A549 treated with AZD2906 at 1 μM for 4 hours (cell line): ENCODE results near the gene MAGIX. TPM values are rescaled to one million over a fixed set of nuclear protein-coding genes. Genes with fewer than 3 reads are reported as not detected.

Experiments
- total RNA-seq: library from RNA; stranded (reverse); fragments of 200-300 nt; extraction: Qiagen RNA extraction; gene quantifications from 5 replicates; pipeline ENCODE4 v1.2.3, GENCODE V29; 2022

Gene MAGIX
- total RNA-seq = 2.3 to 3.9 TPM (median 3.3 TPM) in 5 replicates

DNA sequence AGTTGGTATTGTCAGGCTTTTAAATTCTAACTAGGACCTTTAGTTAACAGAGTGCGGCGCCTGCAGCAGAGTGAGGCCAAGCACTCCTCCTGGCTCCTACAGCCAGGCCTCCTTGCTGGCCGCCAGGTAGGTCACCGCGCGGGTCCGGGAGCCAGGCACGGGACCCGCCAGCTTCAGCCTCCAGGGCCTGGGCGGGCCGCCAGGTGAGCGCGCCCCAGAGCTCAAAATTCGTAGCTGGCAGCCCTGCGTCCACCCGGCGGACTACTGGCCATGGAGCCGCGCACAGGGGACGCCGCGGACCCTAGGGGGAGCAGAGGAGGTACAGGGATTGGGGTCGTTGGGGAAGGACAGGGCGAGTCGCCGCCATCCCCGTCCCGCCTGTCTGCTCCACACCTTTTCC lies at the start of gene MAGIX:
Gene MAGIX (plus strand): TSS at position 139 of the 400 bp plus-strand sequence. CDS start 132 bp downstream, at position 271.

GRCh38 chrX:49171752-49172279 lies 9.3 kb downstream of the MAGIX start, which contains the start of gene PLP2:
PLP2 (plus strand) TSS chrX:49171898; CDS start chrX:49172001, 103 bp downstream.

DNA sequence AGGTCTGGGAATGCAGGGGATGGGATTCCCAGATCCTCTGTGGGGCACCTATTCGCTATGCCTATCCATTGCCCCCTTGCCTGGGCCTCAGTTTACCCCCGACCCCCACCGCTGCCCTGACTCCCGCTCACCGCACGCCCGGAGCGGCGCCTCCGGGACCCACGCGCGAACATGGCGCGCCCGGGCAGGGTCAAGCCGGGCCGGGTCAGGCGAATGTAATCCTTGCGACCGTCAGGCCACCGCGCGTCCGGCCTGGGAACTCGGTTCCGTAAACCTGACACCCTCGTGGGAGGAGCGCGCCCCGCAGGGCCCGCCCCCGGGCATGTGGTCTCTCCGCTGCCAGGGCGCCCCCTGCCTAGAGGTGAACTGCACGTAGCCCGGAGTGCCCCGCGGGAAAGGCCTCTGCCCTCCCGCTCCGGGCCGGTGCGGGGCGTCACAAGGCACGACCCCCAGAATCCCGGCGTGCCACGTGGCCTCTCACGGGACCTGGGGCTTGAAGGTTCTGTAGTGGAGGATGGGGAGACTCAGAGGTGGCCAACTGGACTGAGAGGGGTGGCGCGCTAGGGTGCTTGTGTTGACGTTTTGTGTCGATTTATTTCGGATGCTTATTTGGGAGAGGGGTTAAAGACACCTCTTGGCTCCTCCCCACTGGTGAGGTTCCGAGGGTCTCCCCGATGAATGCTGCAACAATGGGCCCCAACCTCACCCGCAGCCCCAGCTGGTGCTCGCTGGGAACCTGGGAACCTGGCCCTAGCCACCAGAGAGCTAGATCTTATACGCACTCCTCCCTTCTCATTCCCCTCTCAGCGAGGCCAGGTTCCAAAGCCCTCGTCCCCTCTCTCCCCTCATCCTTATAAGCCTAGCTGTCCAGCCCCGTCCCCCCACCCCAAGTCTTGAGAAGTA lies 23.8 kb downstream of the MAGIX start, which contains the start of gene PRICKLE3:
Gene PRICKLE3 (minus strand): TSS at position 249 of the 903 bp plus-strand sequence. CDS start 76 bp downstream, at position 173.

DNA sequence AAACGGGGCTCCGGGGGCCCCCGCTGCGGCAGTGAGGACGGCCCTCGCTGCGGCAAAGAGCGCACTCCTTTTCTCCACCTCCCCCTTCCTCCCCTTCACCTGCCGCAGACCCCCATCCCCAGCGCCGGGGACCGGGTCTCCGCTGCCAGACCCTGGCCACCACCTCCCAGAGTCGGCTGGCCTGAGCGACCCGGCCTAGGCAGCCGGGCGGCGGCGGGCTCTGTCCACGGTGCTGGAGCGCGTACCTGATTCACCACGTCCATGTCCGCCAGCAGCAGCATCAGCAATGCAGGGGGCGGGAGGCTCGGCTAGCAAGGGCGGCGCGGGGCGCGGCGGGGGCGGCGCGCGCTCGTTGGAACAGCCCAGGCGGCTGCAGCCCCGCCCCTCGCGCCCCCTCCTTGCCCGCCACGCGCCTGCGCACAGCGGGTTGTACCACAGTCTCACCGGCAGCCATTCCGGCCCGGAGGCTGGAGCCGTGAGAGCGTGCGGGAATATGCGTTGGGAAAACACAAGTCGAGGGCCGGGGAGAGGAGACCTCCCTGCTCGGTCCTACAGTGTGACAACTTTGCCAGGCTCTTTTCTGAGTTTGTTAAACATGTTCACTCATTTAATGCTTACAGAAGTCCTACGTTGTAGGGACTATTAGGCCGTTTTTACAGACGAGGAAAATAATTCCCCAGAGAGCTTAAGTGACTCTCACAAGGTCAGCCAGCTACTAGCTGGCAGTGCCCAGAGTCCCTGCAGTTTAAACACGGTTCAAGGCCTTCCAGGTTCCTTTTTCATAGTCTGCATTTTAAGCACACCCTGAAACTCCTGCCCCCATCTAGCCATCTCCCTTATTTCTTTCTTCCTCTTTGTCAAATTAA lies 37.6 kb downstream of the MAGIX start, which contains the start of gene SYP:
Gene SYP (minus strand): TSS at position 288 of the 866 bp plus-strand sequence. CDS start 7 bp downstream, at position 281.

Other genes starting within 250 kb of the MAGIX start
- gene PIM2, start 243.7 kb upstream of the MAGIX start, total RNA-seq = 8.2 to 9.9 TPM (median 9.0 TPM) in 5 replicates
- 60.0 to 66.3 TPM (median 63.1 TPM) in 5 replicates for gene OTUD5, start 205.2 kb upstream of the MAGIX start, total RNA-seq
- gene KCND1, start 190.9 kb upstream of the MAGIX start, total RNA-seq = 0.65 to 1.2 TPM (median 1.1 TPM) in 5 replicates
- gene GRIPAP1, start 160.5 kb upstream of the MAGIX start, total RNA-seq = 16.6 to 21.6 TPM (median 19.0 TPM) in 5 replicates
- gene TFE3, start 119.4 kb upstream of the MAGIX start, total RNA-seq = 42.9 to 49.5 TPM (median 48.8 TPM) in 5 replicates
- 2.7 to 4.4 TPM (median 3.5 TPM) in 5 replicates for gene CCDC120, start 103.8 kb upstream of the MAGIX start, total RNA-seq
- 35.6 to 44.5 TPM (median 42.7 TPM) in 5 replicates for gene PRAF2, start 88.8 kb upstream of the MAGIX start, total RNA-seq
- 52.7 to 59.9 TPM (median 57.2 TPM) in 5 replicates for gene WDR45, start 82.9 kb upstream of the MAGIX start, total RNA-seq
- gene GPKOW, start 39.0 kb upstream of the MAGIX start, total RNA-seq = 21.8 to 23.6 TPM (median 22.8 TPM) in 5 replicates
- gene PLP2, start 9.1 kb downstream of the MAGIX start, total RNA-seq = 324 to 454 TPM (median 441 TPM) in 5 replicates
- gene PRICKLE3, start 23.6 kb downstream of the MAGIX start, total RNA-seq = 11.8 to 18.5 TPM (median 16.8 TPM) in 5 replicates
- 2.2 to 3.2 TPM (median 2.7 TPM) in 5 replicates for gene SYP, start 37.4 kb downstream of the MAGIX start, total RNA-seq
- gene CACNA1F, start 70.6 kb downstream of the MAGIX start, total RNA-seq = not detected in 5 replicates
- 13.5 to 14.7 TPM (median 14.1 TPM) in 5 replicates for gene CCDC22, start 72.7 kb downstream of the MAGIX start, total RNA-seq
- gene FOXP3, start 102.0 kb downstream of the MAGIX start, total RNA-seq = 0.07 to 0.14 TPM (median 0.10 TPM) in 5 replicates
- gene PPP1R3F, start 107.0 kb downstream of the MAGIX start, total RNA-seq = 2.1 to 3.6 TPM (median 2.8 TPM) in 5 replicates
- gene GAGE10, start 140.9 kb downstream of the MAGIX start, total RNA-seq = not detected in 5 replicates
- not detected in 5 replicates for gene GAGE12J, start 159.3 kb downstream of the MAGIX start, total RNA-seq
- not detected in 5 replicates for gene GAGE13, start 168.8 kb downstream of the MAGIX start, total RNA-seq